ENCODE measurements around the gene DR1.

DR1 gene

DNA sequence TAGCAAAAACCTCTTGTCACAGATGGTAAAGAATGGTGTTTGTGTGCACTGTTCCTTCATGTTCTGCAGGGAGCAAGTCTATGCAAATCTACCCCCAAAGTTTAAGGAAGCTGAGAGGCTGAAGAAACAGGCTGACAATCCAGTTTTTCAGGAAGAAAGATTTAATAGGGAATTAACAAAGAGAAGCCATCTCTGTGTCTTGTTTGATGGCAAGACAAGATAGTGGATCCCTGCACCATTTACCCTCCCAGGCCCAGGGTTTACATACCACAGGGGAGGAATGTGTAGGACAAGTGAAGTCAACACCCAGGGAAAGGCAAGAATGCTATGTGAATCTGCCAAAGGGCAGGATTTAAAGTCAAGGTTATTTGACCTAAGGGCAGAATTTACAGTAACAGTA, 54.1 kb downstream of the DR1 start:
- no peak for DNase-seq

DNA sequence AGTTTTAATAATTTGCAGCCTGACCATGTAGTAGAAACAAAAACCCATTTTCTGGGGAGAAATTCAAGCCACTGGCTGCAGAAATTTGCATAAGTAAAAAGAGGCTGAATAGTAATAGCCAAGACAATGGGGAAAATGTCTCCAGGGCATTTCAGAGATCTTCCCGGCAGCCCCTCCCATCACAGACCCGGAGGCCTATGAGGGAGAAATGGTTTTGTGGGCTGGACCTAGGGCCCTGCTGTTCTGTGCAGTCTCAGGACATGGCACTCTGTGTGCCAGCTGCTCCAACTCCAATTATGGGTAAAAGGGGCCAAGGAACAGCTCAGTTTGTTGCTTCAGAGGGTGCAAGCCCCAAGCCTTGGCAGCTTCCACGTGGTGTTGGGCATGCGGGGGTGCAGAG, 62.5 kb downstream of the DR1 start:
- DNase-seq: no peak

DNA sequence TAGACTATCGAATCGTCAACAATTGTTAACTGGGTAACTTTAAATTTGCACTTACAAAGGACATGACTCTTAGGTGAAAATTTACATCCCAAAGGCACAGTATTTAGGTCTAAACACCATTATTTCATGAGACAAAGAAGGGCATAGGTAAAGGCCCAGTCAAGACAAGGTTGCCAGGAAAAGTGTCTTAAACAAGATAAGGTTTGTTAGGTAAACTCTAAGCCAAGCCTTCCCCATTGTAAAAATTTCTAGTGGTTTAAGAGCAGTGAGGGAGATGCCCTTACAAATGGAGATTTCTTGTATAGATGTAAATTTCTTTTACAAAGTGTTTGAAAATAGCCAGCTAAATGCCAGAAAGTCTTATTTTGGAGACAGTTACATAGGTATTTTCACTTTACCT, 65.3 kb downstream of the DR1 start:
- no peak for DNase-seq

DNA sequence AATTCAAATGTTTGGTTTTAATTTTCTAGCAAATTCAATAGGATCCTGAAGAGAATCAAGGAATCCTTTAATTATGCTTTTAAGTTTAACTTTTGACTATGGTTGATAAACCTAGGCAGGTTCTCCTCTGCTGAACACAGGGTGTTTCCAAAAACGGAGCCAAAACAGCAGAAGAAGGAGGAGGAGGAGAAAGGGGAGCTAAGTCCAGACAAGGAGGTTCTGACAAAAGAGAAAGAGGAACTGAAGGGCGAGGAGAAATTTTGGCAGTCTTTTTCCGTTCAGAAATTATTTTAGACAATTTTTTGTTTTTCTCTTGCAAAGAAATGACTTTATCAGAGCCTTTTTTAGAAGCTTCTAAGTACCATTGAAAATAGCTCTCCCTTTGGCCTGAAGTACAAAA, 69.0 kb downstream of the DR1 start:
- DNase-seq: no peak

DNA sequence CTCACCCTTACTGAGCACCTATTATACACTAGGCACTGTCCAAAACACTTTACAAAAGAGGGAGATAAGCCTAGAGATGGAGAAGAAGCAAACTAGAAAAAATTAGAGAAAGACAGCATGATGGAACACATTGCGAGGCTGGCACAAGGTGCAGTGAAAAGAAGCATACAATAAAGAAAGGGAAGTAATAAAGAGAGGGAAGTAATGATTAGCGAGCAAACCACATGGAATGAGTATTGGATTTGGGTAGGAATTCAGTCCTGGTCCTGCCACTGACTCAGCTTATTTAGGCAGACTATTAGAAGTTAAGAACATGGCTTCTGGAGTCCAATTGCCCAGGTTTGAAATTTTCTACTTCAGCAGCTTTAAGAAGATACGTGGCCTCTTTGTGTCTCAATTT, 69.6 kb downstream of the DR1 start:
- no peak for DNase-seq

DNA sequence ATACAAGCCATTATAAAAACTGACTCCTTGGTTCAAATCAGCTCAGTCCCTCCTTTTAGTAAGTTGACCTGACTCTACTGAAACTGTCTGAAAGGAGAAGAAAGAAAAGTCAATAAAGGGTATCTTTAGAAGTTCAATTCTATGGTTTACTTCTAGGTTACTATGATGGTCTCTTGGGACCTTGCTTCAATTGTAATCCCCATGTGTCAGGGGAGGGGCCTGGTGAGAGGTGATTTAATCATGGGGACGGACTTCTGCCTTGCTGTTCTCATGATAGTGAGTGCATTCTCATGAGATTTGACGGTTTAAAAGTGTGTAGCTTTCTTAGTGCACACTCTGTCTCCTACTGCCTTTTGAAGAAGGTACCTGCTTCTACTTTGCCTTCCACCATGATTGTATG, 70.5 kb downstream of the DR1 start:
- DNase-seq: no peak

Data from activated CD4-positive, CD25-positive, alpha-beta regulatory T cell treated with anti-CD3 and anti-CD28 coated beads, Interleukin-2, amount 50 U/mL, for 72 hours (primary cell).